ENCODE results near the gene SFT2D3. TPM values are rescaled to one million over a fixed set of nuclear protein-coding genes. Genes with fewer than 3 reads are reported as not detected.

Gene SFT2D3
- total RNA-seq, 3 donors from 2014 or later (not counting 1 experiment from before 2014, with no cell fraction given): 5.5 to 6.6 (median 6.4) TPM

DNA sequence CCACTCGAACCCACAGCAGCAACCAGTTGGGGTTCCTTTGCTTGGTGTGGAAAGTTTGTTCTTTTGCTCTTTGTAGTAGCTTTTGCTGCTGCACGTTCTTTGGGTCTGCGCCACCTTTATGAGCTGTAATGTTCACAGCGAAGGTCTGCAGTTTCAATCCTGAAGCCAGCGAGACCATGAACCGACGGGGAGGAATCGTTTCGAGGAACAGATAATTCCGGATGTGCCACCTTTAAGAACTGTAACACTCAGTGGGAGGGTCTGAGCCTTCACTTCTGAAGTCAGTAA, 41.1 kb upstream of the SFT2D3 start:
- Histone ChIP-seq H3K27ac (ENCODE audit: low read length) (no peak overlapping the region), H3K4me1 (ENCODE audit: control insufficient read depth, insufficient read depth, low read length) (no peaks in the 10 kb centered on the region), H3K9me3 (ENCODE audit: control insufficient read depth, insufficient read depth, low read length) (no peaks in the 10 kb centered on the region), H3K36me3 (ENCODE audit: control insufficient read depth, insufficient read depth, low read length) (no peaks in the 10 kb centered on the region), H3K27me3 (ENCODE audit: control insufficient read depth, insufficient read depth, low read length) (peaks cover 9% of the 10 kb centered on the region), H3K4me3 (ENCODE audit: low read length) (no peak overlapping the region)
- Mint-ChIP-seq H3K4me1 (peaks cover 0 to 7% of the 10 kb centered on the region in 2 donors), H3K9me3 (no peaks in the 10 kb centered on the region), H3K27ac (no peak overlapping the region), H3K36me3 (no peaks in the 10 kb centered on the region), H3K27me3 (ENCODE audit: low read depth in 2 of 2) (peaks cover 16 to 17% of the 10 kb centered on the region in 2 donors), H3K4me3 (no peak overlapping the region)
- ATAC-seq (no peak), DNase-seq (no peak)
- TF ChIP-seq, protein P1, sequence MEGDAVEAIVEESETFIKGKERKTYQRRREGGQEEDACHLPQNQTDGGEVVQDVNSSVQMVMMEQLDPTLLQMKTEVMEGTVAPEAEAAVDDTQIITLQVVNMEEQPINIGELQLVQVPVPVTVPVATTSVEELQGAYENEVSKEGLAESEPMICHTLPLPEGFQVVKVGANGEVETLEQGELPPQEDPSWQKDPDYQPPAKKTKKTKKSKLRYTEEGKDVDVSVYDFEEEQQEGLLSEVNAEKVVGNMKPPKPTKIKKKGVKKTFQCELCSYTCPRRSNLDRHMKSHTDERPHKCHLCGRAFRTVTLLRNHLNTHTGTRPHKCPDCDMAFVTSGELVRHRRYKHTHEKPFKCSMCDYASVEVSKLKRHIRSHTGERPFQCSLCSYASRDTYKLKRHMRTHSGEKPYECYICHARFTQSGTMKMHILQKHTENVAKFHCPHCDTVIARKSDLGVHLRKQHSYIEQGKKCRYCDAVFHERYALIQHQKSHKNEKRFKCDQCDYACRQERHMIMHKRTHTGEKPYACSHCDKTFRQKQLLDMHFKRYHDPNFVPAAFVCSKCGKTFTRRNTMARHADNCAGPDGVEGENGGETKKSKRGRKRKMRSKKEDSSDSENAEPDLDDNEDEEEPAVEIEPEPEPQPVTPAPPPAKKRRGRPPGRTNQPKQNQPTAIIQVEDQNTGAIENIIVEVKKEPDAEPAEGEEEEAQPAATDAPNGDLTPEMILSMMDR (IDR thresholded peaks at IDR 0.05): no peak
- intact Hi-C loops (cut with micrococcal nuclease): no loop called here
- WGBS (ENCODE audit: insufficient coverage): 88% methylated on average over 10 of the region's 10 CpGs

DNA sequence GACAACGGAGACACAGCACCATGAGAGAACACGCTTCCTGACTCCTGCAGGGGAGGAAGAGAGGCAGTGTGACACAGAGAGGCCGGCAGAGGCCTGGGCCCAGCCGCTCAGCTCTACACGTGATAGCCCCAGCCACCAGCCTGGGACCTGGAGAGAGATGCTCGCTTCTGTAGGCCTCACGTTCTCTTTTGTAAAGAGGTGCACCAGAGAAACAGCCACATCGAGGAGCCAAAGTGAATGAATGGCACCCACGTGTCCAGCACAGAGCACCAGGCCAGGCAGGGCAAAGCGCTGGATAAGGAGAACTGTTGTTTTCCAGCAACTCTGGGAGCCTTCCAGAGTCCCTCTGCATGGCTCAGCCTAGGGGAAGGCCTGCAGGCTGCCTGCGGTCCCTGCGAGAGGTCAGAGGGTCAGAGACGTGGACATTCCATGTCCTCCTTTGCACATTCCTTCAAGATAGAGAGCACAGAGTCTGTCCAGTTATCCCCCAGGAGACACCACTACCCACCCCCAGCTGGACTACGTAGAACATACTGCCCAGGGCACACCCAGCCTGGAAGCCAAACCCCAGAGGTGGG, 40.1 kb upstream of the SFT2D3 start:
- no peaks in the 10 kb centered on the region for H3K9me3 ChIP-seq (ENCODE audit: control insufficient read depth, insufficient read depth, low read length)
- no peak for ATAC-seq
- H3K27me3 ChIP-seq (ENCODE audit: control insufficient read depth, insufficient read depth, low read length): peaks cover 9% of the 10 kb centered on the region
- no peaks in the 10 kb centered on the region for H3K36me3 ChIP-seq (ENCODE audit: control insufficient read depth, insufficient read depth, low read length)
- no peaks in the 10 kb centered on the region for H3K4me1 ChIP-seq (ENCODE audit: control insufficient read depth, insufficient read depth, low read length)
- Mint-ChIP-seq H3K36me3 (no peaks in the 10 kb centered on the region), H3K27me3 (ENCODE audit: low read depth in 2 of 2) (peaks cover 20 to 26% of the 10 kb centered on the region in 2 donors), H3K4me1 (peaks cover 0 to 7% of the 10 kb centered on the region in 2 donors), H3K4me3 (no peak overlapping the region), H3K27ac (no peak overlapping the region), H3K9me3 (no peaks in the 10 kb centered on the region)
- 91% methylated on average over 14 of the region's 14 CpGs for WGBS (ENCODE audit: insufficient coverage)
- intact Hi-C loops (cut with micrococcal nuclease): no loop called here
- H3K4me3 ChIP-seq (ENCODE audit: low read length): no peak overlapping the region
- TF ChIP-seq, protein P1 (IDR thresholded peaks at IDR 0.05): no peak
- no peak for DNase-seq
- no peak overlapping the region for H3K27ac ChIP-seq (ENCODE audit: low read length)

DNA sequence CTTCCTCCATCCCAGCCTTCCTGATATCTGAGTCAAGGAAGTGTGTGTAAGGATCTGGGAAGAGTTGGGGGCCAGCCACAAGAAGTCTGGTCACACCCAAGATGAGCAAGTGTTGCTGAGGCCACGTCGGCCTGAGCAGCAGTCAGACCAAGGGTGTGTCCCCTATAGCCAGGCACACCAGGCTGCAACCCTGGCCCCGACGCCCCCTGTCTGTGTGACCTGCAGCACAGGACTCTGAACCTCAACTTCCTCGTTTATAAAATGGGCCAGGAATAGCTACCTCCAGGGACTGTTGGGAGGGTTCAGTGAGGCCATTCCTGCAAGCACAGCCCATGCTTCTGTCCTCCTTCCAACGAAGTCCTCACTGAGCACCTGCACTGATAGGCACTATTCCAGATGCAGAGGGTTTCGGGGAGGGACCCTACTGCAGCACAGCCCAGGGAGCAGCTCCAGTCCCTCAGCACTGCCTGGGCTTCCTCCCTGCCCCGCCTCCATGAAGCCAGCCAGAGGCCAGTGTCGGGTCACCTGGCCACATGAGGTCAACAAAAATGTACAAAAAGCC, 39.3 kb upstream of the SFT2D3 start:
- Mint-ChIP-seq H3K4me3 (no peak overlapping the region), H3K36me3 (no peaks in the 10 kb centered on the region), H3K4me1 (peaks cover 0 to 7% of the 10 kb centered on the region in 2 donors), H3K27ac (no peak overlapping the region), H3K9me3 (no peaks in the 10 kb centered on the region), H3K27me3 (ENCODE audit: low read depth in 2 of 2) (peaks cover 27 to 35% of the 10 kb centered on the region in 2 donors)
- Histone ChIP-seq H3K9me3 (ENCODE audit: control insufficient read depth, insufficient read depth, low read length) (no peaks in the 10 kb centered on the region), H3K4me1 (ENCODE audit: control insufficient read depth, insufficient read depth, low read length) (no peaks in the 10 kb centered on the region), H3K4me3 (ENCODE audit: low read length) (no peak overlapping the region), H3K27me3 (ENCODE audit: control insufficient read depth, insufficient read depth, low read length) (peaks cover 12% of the 10 kb centered on the region), H3K27ac (ENCODE audit: low read length) (no peak overlapping the region), H3K36me3 (ENCODE audit: control insufficient read depth, insufficient read depth, low read length) (no peaks in the 10 kb centered on the region)
- DNase-seq (no peak), ATAC-seq (no peak)
- WGBS (ENCODE audit: insufficient coverage): 75% methylated on average over 9 of the region's 9 CpGs
- intact Hi-C loops (cut with micrococcal nuclease): no loop called here
- TF ChIP-seq, protein P1 (IDR thresholded peaks at IDR 0.05): no peak
